ENCODE measurements around the gene MYO18B.
"Not testable (repeated sequence)": the region's sequence is repeated elsewhere in the genome, so short reads cannot be mapped to it uniquely, and the experiment has no call there.

Gene MYO18B

DNA sequence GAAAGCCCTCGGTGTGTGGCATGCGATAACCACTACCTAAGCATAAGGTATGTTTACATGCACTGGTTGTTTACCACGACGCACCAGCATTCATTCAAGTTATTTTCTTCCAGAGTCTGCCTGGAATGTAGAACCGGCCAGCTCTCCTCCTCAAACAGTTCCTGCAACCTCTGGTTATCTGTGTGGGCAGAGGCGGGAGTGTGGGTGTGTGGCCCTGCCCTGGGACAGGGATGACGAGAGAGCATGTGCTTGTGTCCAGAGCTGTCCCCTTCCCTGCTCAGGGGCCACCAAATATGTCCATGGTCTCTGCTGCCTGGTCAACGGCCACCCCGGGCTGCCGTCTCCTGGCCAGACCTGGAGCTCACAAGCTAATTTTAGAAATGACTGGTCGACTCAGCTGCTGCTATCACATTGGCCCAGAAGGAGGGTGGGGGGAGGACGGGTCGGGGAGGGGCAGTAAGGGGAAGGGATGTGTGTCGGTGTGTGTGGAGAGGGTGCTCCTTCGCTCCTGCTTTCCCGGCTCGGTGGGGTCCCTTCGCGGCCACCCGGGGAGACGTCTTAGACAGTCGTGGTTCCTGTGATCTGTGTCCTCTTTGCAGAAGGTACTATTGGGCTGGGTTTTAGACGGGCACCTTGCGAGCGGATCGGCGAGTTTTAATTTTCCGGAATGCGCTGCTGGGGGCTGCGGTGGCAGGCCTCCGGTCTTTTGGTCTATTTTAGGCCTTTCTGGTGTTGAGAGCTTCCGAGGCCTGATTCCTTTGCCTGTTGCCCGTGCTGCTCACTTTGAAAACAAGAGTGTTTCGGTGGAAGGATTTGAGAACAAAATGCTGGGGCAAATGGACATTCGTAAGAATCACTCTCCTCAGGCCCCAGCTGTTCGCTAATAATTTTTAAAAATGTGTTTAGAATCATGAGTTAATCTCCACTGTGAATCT is at the start of gene MYO18B:
MYO18B (plus strand) TSS at position 497 of the 935 bp plus-strand sequence. CDS start 18,905 bp downstream, outside the sequence.
- no peak for DNase-seq

DNA sequence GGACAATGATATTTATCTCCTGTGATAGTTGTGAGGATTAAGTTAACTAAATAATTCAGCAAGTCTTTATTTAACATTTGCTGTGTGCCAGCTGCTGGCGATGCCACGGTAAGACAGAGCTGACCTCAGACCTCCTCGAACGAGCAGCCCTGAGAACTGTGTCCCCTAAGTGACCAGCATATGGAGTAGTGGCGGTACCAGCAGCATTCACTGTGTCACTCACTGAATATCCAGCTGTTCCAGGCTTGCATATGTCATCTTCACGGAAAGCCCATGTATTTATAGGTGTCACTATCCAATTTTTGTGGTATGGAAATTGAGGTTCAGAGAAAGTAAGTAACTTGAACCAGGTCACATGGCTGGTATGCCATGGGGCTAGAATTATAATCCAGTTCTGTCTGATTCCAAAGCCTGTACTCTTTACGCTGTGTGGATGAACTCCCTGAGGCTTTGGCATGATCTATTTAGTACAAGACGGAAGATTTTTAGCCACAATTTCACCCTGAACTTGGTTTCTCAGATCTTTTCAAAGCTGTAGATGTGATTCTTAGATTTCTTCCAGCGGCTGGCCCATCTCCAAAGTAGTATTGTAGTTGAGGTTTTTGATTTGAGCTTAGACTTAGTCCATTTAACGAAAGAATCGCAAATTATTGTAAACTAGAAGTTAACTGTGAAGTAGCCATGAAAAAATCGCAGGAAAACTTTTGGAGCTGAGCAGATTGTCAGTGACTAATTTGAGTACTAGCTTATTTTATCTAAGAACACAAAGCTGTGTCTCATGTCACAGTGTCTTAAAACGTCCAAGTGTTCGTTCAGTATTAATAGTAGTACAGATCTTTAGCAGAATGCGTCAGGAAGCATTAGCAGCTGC is 49.4 kb upstream of the MYO18B start:
- no peak for DNase-seq

- no peak for DNase-seq
Observed at GRCh38 chr22:25693268-25693565, 48.8 kb upstream of the MYO18B start.

- no peak for DNase-seq
Observed at GRCh38 chr22:25694196-25694907, 47.6 kb upstream of the MYO18B start.

- no peak for DNase-seq
Observed at GRCh38 chr22:25695146-25695545, 46.8 kb upstream of the MYO18B start.

DNA sequence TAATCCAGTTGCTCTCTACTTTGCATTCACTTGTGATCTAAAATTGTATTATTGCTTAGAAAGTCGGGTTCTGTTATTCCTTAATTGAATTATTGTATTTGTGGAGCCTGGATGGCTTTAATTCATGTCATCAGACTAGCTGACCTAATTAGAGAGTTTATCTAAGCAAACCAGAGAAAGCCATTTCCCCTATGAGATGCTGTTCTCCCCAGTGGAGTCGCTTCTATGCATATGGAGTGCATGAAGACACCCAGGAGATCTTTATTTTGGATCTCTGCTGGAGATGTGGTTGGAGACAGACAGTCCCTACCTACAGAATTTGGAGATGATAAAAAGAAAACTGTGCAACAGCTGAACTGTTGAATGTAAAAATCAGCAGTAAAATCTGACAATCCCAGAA is 45.2 kb upstream of the MYO18B start:
- DNase-seq: no peak

- no peak for DNase-seq
Observed at GRCh38 chr22:25697181-25697664, 44.8 kb upstream of the MYO18B start.

DNA sequence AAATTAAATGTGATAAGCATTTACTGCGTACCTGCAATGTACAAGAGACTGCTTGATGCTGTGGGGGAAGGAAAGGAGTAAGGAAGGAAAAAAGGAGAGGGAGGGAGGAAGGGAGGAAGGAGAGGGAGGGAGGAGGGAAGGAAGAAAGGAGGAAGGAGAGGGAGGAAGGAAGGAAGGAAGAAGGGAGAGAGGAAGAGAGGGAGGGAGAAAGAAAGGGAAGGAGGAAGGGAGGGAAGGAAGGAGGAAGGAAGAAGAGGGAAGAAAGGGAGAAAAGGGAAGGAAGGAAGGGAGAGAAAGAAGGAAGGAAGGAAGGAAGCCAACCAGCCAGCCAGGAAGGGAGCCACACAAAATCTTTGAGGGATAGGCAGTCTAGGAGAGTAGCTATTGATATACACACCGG is 44.0 kb upstream of the MYO18B start:
- no peak for DNase-seq

DNA sequence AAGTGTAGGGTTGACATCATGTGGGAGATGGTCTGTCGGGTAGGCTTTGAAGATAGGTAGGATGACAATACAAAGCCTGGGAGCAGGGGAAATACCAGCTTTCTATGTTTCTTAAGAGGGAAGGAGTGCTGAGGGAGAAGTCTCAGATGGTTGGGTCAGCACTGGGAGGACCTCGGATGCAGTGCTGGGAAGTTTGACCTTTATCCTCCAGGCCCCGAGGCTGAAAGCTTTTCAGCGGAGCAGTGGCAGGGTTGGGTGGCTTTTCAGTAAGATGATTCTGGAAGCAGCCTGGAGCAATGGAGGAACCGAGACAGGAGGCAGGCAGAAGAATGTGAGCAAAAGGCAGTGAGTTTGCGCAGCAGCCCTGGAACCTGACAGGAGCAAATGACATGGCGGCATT is 43.5 kb upstream of the MYO18B start:
- no peak for DNase-seq

GRCh38 chr22:25698978-25699377 is 43.0 kb upstream of the MYO18B start:
- DNase-seq: no peak

DNA sequence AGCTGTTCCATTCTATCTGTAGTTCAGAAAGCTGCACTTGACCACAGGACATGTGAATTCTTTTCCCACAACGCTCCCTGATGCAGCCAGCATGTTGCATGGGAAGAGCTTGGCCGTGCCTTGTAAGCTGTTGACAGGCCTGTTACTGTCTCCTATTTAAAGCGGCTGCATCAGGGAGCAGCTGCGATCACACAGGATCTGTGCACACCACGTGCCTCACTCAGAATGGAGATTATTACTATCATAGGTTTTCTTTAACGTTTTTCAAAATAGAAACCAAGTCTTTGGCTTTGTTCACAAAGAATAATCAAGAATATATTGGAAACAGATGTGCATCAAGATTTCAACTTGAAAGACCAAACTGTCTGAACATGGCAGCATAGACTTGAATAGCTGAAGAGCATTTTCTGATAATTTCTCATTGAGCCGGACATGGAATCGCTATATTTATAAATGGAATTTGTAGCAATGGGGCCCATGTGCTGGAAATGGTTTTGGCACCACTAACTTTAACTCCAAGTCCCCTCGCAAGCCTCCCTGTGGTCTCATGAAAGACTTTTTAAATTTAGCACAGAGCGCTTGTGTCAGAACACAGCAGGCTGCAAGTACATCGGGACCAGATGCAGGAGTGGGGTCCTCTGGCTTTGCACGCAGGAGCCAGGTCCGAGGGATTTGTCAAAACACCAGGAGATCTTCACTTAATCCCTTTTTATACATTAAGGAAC is 40.8 kb upstream of the MYO18B start:
- DNase-seq: no peak

GRCh38 chr22:25702040-25702439 is 39.9 kb upstream of the MYO18B start:
- DNase-seq: no peak

DNA sequence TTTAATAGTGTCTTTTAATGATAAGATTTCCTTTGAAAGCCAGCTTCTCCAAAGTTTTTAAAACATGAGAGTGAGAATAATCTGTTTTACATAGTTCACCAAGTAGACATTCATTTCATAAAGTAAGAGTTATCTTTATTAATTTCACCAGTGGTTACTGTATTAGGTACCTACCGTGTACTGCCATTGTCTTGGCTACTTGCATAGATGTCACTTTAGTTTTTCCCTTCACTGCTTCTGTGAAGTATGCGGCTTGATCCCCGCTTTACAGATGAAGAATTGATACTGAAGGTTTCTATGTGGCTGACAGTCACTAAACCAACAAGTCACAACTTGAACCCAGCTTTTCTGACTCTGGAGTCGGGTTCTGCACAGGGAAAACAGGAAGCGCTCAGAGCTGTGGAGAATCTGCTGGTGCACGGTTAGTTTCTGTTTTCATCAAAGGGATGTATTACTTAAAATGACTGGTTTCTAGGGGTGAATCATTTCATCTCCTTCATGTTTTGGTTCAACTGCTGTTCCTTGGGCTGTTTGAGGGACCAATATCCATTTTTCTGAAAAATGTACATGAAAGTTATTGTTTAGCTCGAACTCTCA is 39.3 kb upstream of the MYO18B start:
- no peak for DNase-seq

DNA sequence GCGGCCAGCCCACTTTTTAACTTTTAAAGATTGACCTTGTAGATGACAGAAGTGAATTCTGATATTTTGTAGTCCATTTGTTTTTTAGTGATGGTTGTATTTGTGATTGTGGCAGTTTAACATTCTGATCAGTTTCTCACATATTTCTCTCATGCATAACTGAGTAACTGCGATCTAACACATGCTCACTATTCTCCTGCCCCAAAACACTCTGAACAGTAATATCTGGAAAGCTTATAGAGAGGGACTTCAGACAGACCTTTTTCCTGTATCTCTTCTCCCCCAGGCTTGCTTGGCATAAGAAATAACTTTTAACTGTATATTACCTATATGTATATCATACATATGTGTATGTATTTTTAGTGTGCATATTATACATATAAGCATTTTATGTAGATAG is 37.3 kb upstream of the MYO18B start:
- DNase-seq: no peak

- no peak for DNase-seq
Observed at GRCh38 chr22:25706197-25706596, 35.8 kb upstream of the MYO18B start.

DNA sequence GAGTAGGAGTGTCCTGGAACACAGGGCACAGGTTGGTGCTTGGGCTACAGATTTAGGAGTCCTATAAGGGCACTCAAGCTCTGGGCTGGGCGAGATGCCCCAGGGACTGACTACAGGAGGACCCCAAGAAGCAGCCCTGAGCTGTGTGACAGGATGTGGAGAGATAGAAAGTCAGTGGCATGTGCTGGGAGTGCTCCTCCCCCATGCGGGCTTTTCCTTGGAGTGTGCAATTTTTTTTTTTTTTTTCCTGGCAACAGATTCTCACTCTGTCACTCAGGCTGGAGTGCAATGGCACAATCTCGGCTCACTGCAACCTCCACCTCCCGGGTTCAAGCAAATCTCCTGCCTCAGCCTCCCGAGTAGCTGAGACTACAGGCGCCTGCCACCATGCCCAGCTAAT is 33.6 kb upstream of the MYO18B start:
- DNase-seq: not testable (repeated sequence)

DNA sequence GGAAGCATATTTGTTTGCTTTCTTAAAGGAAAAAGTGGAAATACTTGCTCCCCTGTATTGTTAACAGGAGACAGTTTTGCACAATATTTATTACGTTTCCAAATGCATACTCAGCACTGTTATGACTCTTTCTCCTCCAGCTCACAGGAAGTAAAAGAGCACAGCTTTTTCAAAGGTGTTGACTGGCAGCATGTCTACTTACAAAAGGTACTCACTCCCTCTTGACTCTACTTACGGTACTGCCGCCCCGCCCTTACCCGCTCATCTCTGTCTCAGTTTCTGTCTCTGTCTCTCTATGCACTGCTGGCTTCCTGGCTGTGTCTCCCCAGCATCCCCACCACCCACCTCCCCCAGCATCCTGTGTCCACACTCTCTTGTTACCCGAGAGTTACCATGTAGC is 32.2 kb upstream of the MYO18B start:
- DNase-seq: no peak

DNA sequence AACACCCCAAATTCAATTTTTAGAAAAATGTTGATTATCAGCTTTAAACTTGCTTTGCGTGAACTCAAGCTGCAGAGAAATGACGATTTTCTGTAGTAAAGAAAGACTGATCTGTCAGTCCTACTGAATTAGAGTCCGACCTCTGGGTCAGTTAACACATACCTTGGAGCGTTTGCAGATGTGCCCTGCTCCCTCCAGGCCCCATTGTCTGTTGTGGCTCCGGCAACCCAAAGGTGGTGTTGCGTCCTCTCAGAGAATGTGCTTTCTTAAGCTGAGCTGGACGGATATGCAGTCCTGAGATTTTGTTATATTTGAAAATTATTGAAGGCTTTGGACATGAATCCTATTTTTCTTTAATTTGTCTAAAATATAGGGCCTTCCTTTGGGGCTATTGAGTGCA is 31.5 kb upstream of the MYO18B start:
- DNase-seq: no peak

DNA sequence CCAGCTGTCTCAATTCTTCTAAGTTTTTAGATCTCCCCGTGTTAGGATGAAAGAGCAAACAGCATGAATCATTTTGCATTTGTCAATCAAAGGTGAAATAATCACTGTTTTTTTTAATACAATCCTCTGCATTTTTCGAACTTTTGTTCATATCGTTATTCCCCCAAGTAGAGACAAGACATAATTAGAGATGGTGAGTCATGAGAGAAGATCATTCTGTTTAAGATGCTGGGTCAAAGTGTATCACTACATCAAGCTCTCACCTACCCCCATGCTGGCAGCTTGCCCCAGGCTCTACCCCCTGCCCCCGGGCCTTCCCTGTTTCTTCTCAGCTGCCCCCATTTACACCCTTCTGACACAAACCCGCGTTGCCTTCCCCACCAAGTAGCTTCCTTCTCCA is 30.5 kb upstream of the MYO18B start:
- no peak for DNase-seq

DNA sequence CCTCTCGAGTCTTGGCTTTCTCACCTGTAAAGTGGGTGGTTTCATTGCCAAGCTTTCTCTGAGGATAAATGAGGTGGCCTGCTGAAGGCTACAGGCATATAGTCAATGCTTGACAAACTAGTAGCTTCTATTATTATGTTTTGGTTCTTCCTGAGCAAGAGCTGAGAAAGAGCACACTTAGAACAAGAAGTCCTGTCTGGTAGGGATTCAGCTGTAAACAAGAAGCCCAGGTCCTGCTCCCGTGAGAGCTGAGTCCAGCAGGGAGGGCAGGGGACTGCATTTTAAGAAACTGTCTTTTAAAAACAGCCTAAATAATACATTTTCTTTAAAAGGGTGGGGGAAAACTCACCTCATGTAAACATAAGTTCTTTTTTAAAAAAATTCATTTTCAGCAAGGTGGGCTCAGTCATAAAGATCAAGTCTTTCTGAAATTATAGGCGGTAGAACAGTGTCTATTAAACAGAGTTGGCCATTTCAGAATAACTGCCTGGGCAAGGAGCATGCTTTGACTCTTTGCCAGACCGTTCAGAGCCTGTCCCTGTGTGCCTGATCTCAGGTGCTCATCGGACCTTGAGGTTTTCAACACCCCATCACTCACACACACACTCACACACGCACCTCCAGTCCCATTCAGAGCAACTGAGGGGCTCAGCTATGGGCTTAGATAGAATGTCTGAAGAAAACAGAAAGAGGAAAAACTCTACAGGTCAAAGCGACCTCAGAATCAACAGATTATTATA is 29.2 kb upstream of the MYO18B start:
- DNase-seq: no peak

DNA sequence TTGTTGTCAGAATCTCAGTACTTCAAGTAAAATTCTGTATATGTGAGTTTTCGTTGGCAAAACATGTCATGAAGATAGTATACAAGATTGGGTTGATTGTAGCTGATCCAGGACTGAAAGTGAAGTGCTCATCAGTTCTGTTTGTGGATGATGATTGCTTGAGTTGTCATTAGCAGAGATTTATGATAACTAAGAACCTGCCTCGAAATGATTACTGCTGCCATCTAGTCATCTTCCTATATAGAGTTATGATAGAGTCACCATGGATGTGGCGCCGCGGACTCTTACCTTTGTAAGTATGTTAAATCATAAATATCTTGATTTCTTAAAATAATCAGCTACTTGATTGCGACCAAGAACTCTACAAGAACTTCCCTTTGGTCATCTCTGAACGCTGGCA is 27.9 kb upstream of the MYO18B start:
- no peak for DNase-seq
